Parathyroid adenoma (tissue), 2 donors: Measurements from ENCODE around the gene CPS1.

Source experiments
- H2AFZ ChIP-seq: fragments of 300-600 bp; sonication (generic); one replicate; pipeline ENCODE4 v1.7.0; 2017; ENCODE audit warnings: antibody characterized with exemption, mild to moderate bottlenecking
- H3K27ac ChIP-seq: fragments of 300-600 bp; sonication (generic); one replicate; pipeline ENCODE4 v1.7.0; 2017
- H3K27me3 ChIP-seq: fragments of 300-600 bp; sonication (generic); one replicate; pipeline ENCODE4 v1.7.0; 2017; ENCODE audit warnings: low read length; ENCODE audit not compliant: control insufficient read depth, insufficient read depth
- H3K36me3 ChIP-seq: fragments of 300-600 bp; sonication (generic); one replicate; pipeline ENCODE4 v1.7.0; 2017; ENCODE audit warnings: low read length; ENCODE audit not compliant: control insufficient read depth, insufficient read depth
- H3K4me1 ChIP-seq: fragments of 300-600 bp; sonication (generic); one replicate; pipeline ENCODE4 v1.7.0; 2017; ENCODE audit warnings: control low read depth
- H3K4me2 ChIP-seq: fragments of 300-600 bp; sonication (generic); one replicate; pipeline ENCODE4 v1.7.0; 2017; ENCODE audit warnings: low read length
- H3K4me3 ChIP-seq: fragments of 300-600 bp; sonication (generic); one replicate; pipeline ENCODE4 v1.7.0; 2017; ENCODE audit warnings: low read depth, low read length
- H3K79me2 ChIP-seq: fragments of 300-600 bp; sonication (generic); one replicate; pipeline ENCODE4 v1.7.0; 2017; ENCODE audit warnings: control low read depth
- H3K9ac ChIP-seq: fragments of 300-600 bp; sonication (generic); one replicate; pipeline ENCODE4 v1.7.0; 2017; ENCODE audit warnings: mild to moderate bottlenecking
- H3K9me3 ChIP-seq: fragments of 300-600 bp; sonication (generic); one replicate; pipeline ENCODE4 v1.7.0; 2017; ENCODE audit warnings: low read length; ENCODE audit not compliant: control insufficient read depth
- CTCF ChIP-seq: fragments of 300-600 bp; sonication (generic); IDR thresholded peaks from one replicate; pipeline ENCODE4 v1.7.0; 2017; ENCODE audit warnings: antibody characterized with exemption, mild to moderate bottlenecking
- donor health status: primary hyperparathyroidism.

CPS1 gene

GRCh38 chr2:210556329-210556980 lies at the start of gene CPS1:
Gene CPS1, plus strand, starts transcription at chr2:210556599. Its CDS starts 135 bp downstream, at chr2:210556734.
- H3K4me3 ChIP-seq, result no peak within 1 kb of the TSS
- no peak within 1 kb of the TSS for H3K9ac ChIP-seq
- H3K79me2 ChIP-seq, result no peaks in the 10 kb centered on the region
- no peaks in the 10 kb centered on the region for H3K27me3 ChIP-seq
- H2AFZ ChIP-seq, result no peak within 1 kb of the TSS
- TF ChIP-seq CTCF, result no peak
- no peaks in the 10 kb centered on the region for H3K9me3 ChIP-seq
- H3K27ac ChIP-seq, result no peak within 1 kb of the TSS
- no peaks in the 10 kb centered on the region for H3K36me3 ChIP-seq
- no peaks in the 10 kb centered on the region for H3K4me1 ChIP-seq
- H3K4me2 ChIP-seq, result no peak within 1 kb of the TSS

GRCh38 chr2:210515911-210516310 lies 40.5 kb upstream of the CPS1 start:
- H3K27ac ChIP-seq, result no peak overlapping the region
- H3K4me3 ChIP-seq, result no peak overlapping the region
- TF ChIP-seq CTCF, result no peak
- H3K4me2 ChIP-seq, result no peak overlapping the region
- no peaks in the 10 kb centered on the region for H3K79me2 ChIP-seq
- H3K4me1 ChIP-seq, result no peaks in the 10 kb centered on the region
- H3K27me3 ChIP-seq, result no peaks in the 10 kb centered on the region
- H2AFZ ChIP-seq, result no peak overlapping the region
- H3K9ac ChIP-seq, result no peak overlapping the region
- H3K9me3 ChIP-seq, result no peaks in the 10 kb centered on the region
- H3K36me3 ChIP-seq, result no peaks in the 10 kb centered on the region

- Histone ChIP-seq H2AFZ (no peak overlapping the region), H3K4me1 (no peaks in the 10 kb centered on the region), H3K27me3 (no peaks in the 10 kb centered on the region), H3K79me2 (no peaks in the 10 kb centered on the region), H3K4me3 (no peak overlapping the region), H3K4me2 (no peak overlapping the region), H3K9ac (no peak overlapping the region), H3K36me3 (no peaks in the 10 kb centered on the region), H3K9me3 (no peaks in the 10 kb centered on the region), H3K27ac (no peak overlapping the region)
- TF ChIP-seq CTCF, result no peak
Measured at GRCh38 chr2:210517264-210517663, 39.1 kb upstream of the CPS1 start.

GRCh38 chr2:210519594-210519993 lies 36.8 kb upstream of the CPS1 start:
- Histone ChIP-seq H3K4me1 (no peaks in the 10 kb centered on the region), H3K36me3 (no peaks in the 10 kb centered on the region), H3K27me3 (no peaks in the 10 kb centered on the region), H3K4me3 (no peak overlapping the region), H3K79me2 (no peaks in the 10 kb centered on the region), H3K4me2 (no peak overlapping the region), H3K27ac (no peak overlapping the region), H2AFZ (no peak overlapping the region), H3K9ac (no peak overlapping the region), H3K9me3 (no peaks in the 10 kb centered on the region)
- TF ChIP-seq CTCF, result no peak

GRCh38 chr2:210522399-210522798 lies 34.0 kb upstream of the CPS1 start:
- Histone ChIP-seq H3K4me2 (no peak overlapping the region), H3K27ac (no peak overlapping the region), H2AFZ (no peak overlapping the region), H3K9ac (no peak overlapping the region), H3K9me3 (no peaks in the 10 kb centered on the region), H3K4me3 (no peak overlapping the region), H3K4me1 (no peaks in the 10 kb centered on the region), H3K27me3 (no peaks in the 10 kb centered on the region), H3K36me3 (no peaks in the 10 kb centered on the region), H3K79me2 (no peaks in the 10 kb centered on the region)
- TF ChIP-seq CTCF, result no peak
